Measurements from ENCODE around the gene NR1H3.

Gene NR1H3

GRCh38 chr11:47270331-47271271, 12.8 kb downstream of the NR1H3 start:
- DNase-seq: peak; percentile 69

GRCh38 chr11:47271328-47271727, 13.5 kb downstream of the NR1H3 start:
- peak; percentile 52 for DNase-seq

- peak; percentile 71 for DNase-seq
Observed at GRCh38 chr11:47271961-47272661, 14.3 kb downstream of the NR1H3 start.

GRCh38 chr11:47272706-47273105, 14.9 kb downstream of the NR1H3 start:
- peak; percentile 69 for DNase-seq

- no peak for DNase-seq
Observed at GRCh38 chr11:47274495-47275235, 16.9 kb downstream of the NR1H3 start.

- peak; percentile 67 for DNase-seq
Observed at GRCh38 chr11:47276923-47277322, 19.1 kb downstream of the NR1H3 start.

GRCh38 chr11:47278058-47278457, 20.3 kb downstream of the NR1H3 start:
- DNase-seq: no peak

GRCh38 chr11:47278769-47279168, 21.0 kb downstream of the NR1H3 start:
- no peak for DNase-seq

- DNase-seq: no peak
Observed at GRCh38 chr11:47280099-47280498, 22.3 kb downstream of the NR1H3 start.

- DNase-seq: no peak
Observed at GRCh38 chr11:47280860-47281259, 23.1 kb downstream of the NR1H3 start.

- DNase-seq: no peak
Observed at GRCh38 chr11:47282462-47282861, 24.7 kb downstream of the NR1H3 start.

GRCh38 chr11:47284151-47284550, 26.4 kb downstream of the NR1H3 start:
- DNase-seq: no peak

- DNase-seq: no peak
Observed at GRCh38 chr11:47285969-47286770, 28.4 kb downstream of the NR1H3 start.

GRCh38 chr11:47288066-47288465, 30.3 kb downstream of the NR1H3 start:
- DNase-seq: no peak

GRCh38 chr11:47289856-47290255, 32.1 kb downstream of the NR1H3 start:
- no peak for DNase-seq

- DNase-seq: no peak
Observed at GRCh38 chr11:47295385-47295784, 37.6 kb downstream of the NR1H3 start.

- no peak for DNase-seq
Observed at GRCh38 chr11:47296045-47296444, 38.2 kb downstream of the NR1H3 start.

GRCh38 chr11:47299078-47299477, 41.3 kb downstream of the NR1H3 start:
- no peak for DNase-seq

- no peak for DNase-seq
Observed at GRCh38 chr11:47302853-47303252, 45.1 kb downstream of the NR1H3 start.

- no peak for DNase-seq
Observed at GRCh38 chr11:47305734-47306483, 48.1 kb downstream of the NR1H3 start.

- no peak for DNase-seq
Observed at GRCh38 chr11:47306484-47306844, 48.7 kb downstream of the NR1H3 start.

Data from hematopoietic multipotent progenitor cell treated with erythropoietin and hydrocortisone succinate and interleukin-3 and kit ligand, for 6 days (in vitro differentiated cells).